Endometrial microvascular endothelial cells (primary cell): ENCODE results near the gene PARVB. TPM values are rescaled to one million over a fixed set of nuclear protein-coding genes. Genes with fewer than 3 reads are reported as not detected.

Source experiments
- in situ Hi-C: cut with HindIII; loops from 2 replicates; pipeline ENCODE4 v1.10.0; 2017; ENCODE audit warnings: low sequenced_read_pairs, low pct_unique_long_range_greater_than_20kb; ENCODE audit errors: inconsistent ontology term
- total RNA-seq: library from RNA; depleted of rRNA; stranded (reverse); fragments of >200 nt; gene quantifications from one replicate; pipeline ENCODE4 v1.2.3, GENCODE V29; 2015; ENCODE audit errors: inconsistent ontology term

The PARVB gene
- total RNA-seq, 1 donor from 2014 or later = 307 TPM

DNA sequence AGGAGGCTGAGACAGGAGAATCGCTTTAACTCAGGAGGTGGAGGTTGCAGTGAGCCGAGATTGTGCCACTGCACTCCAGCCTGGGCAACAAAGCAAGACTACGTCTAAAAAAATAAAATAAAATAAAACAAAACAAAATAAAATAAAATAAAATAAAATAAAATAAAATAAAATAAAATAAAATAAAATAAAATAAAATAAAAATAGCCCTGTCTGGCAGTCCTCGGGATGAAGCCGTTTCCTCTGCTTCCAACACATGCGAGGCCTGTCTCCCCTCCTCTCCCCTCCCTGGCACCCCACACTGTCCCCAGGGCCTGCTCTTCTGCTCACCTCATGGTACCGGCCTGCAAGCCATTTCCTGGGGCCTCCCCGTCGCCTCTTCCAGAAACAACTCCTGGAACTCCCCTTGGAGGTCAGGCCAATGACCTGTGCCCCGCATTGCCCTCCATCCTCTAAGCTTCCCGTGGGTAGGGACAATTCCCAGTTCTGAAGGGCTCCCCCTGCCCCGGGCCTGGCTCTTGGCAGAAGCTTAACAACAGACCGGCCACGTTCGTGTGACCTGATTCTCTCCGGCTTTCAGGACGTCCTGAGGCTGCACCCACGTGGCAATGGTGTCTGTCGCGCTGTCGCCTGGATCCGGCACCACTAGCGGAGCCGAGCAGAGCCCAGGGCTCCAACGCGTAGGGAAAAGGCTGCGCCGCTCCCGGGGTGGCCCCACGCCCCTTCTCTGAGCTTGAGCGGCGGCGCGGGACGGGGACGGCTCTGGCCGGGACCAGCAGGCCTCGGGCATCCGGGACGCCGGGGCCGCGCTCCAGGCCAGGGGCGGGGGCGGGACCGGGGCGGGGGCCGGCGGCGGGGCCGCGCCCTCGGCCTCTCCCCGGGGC is 456 bp upstream of the PARVB start:
- in situ Hi-C loops = no loop called here

DNA sequence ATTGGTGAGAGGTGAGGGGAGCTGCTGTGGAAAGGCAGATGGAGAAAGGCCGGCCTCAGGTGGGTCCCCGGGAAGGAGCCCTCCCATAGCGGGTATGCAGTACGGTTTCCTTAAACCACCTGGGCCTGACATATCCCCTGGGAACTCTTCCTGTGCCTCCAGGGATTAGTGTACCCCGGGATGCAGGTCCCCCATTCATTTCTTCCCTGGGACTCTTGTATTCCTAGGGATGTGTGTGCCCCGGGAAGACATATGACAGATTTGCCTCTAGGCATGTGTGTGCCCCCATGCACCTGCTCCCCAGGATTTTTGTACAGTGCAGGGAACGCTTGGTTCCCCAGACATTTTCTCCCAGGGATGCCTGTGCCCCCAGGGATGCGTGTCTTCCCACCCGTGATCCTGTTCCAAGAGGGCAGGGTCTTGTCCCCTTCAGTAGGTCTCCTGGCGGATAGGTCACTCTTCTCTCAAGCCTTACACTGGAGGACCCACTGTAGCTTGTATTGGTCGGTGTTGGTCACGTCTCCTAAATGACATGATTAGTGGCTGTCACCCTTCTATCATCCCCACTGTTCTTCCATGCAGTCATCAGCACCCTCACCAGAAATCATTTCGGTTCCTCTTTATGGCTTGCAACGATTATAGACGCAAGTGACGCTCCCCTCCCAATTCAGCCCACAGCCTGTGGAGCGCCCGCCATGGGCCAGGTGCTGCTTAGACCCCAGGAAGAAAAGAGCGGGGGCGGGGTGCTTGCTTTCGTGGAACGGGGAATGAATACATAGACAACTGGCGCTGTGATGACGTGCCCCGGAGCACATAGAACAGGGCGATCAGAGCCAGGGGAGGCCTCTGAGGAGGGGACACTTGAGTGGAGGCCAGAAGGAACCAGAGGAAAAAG is 1.3 kb downstream of the PARVB start:
- in situ Hi-C loops = no loop called here

GRCh38 chr22:44026066-44026629 is 2.0 kb downstream of the PARVB start:
- in situ Hi-C loops = no loop called here

- in situ Hi-C loops = no loop called here
Measured at GRCh38 chr22:44026630-44027511, 2.8 kb downstream of the PARVB start.

- in situ Hi-C loops = no loop called here
Measured at GRCh38 chr22:44028091-44028490, 4.0 kb downstream of the PARVB start.

DNA sequence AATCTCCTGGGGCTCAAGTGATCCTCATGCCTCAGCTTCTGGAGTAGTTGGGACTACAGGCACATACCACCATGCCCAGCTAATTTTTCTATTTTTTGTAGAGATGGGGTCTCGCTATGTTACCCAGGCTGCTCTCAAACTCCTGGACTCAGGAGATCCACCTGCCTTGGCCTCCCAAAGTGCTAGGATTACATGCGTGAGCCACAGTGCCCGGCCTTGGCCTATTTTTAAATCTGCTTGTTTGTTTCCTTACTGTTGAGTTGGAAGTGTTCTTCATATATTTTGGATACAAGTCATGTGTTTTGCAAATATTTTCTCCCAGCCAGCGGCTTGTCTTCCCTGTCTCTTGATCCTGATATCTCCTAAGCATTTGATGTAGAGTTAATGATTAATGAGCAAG is 5.0 kb downstream of the PARVB start:
- in situ Hi-C loops = no loop called here

DNA sequence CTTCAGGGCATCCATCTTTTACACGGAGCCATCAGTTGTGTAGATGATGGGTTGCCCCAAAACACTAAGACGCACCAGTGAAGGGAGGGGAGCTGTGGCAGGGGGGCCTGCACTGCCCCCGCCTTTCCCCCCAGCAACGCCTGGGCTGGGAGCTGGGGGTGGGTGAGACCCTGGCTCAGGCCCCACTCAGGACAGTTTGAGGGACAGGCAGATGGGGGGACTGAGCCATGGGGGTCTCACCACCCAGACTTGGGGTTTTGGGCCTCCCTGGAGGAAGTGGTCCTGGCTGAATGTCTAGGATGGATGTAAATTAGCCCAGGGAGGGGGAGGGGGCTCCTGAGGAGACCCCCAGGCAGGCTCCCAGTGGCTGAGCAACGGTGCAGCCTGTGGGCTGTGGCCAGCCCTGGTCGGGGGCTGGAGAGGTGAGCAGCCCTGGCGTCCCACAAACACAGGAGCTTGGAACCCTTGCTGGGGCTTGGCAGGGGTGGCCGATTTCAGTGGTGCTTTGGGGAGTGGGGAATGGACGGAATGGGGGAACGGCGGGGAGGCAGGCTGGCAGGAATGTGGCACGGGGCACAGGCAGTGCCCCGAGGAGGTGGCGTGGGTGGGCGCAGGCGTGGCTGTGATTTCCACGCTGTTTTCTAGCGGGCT is 6.1 kb downstream of the PARVB start:
- in situ Hi-C loops = no loop called here

- in situ Hi-C loops = no loop called here
Measured at GRCh38 chr22:44030702-44031082, 6.6 kb downstream of the PARVB start.

- in situ Hi-C loops = no loop called here
Measured at GRCh38 chr22:44031158-44031952, 7.3 kb downstream of the PARVB start.

DNA sequence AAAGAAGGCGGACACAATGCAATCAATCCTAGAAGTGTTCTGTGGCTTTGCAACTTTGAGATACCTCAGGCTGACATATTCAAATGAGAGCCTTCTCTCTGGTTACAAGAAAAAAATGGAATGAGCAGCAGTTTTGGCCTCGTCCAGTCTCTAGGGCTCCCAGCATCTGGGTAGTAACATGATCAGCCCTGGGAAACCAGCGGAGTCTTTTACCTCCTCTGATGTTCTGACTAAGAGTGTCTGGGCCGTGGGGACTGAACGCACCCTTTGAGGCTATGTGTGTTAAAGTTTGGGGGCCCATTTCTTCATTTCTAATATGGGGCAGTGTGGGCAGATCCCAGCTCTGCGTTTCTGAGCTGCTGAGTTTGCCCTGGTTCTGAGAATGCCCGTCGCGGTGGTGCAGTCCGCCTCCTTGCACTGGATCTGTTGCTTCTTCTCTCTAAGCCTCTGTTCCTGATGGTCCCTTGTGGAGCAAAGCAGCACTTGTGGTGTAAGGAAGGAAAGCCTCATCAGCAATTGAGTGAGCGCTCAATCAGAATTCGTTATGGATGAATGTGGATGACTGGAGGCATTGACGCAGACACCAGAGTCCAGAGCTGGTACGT is 8.1 kb downstream of the PARVB start:
- in situ Hi-C loops = no loop called here

- in situ Hi-C loops = no loop called here
Measured at GRCh38 chr22:44033287-44033686, 9.2 kb downstream of the PARVB start.

- in situ Hi-C loops = no loop called here
Measured at GRCh38 chr22:44033694-44034093, 9.6 kb downstream of the PARVB start.

- in situ Hi-C loops = no loop called here
Measured at GRCh38 chr22:44037519-44038375, 13.6 kb downstream of the PARVB start.

GRCh38 chr22:44039566-44040171 is 15.6 kb downstream of the PARVB start:
- in situ Hi-C loops = no loop called here

- in situ Hi-C loops = no loop called here
Measured at GRCh38 chr22:44042249-44043218, 18.4 kb downstream of the PARVB start.
